Liver (tissue), 9 donors: Measurements from ENCODE around the gene CREB5. TPM values are rescaled to one million over a fixed set of nuclear protein-coding genes. Genes with fewer than 3 reads are reported as not detected.

Experiments
- DNase-seq: peaks from one replicate; pipeline ENCODE4 v3.0.0-alpha.2; 2017; ENCODE audit warnings: low spot score
- H3K27ac ChIP-seq, 2 donors: one replicate each; pipeline ENCODE4 v1.7.0; 2013; ENCODE audit warnings: inconsistent platforms in 2 of 2, low read length in 2 of 2, control low read depth in 1 of 2, low read depth in 1 of 2, mild to moderate bottlenecking in 1 of 2
- H3K27me3 ChIP-seq, 4 donors: one replicate each; pipeline versions ENCODE4 v1.6.1 to v1.7.0; 2013; ENCODE audit warnings: low read length in 3 of 4, inconsistent platforms in 1 of 4, mild to moderate bottlenecking in 1 of 4, moderate library complexity in 1 of 4; ENCODE audit not compliant: control insufficient read depth in 4 of 4, insufficient read depth in 4 of 4
- H3K36me3 ChIP-seq, 4 donors: one replicate each; pipeline versions ENCODE4 v1.6.1 to v1.7.0; 2013; ENCODE audit warnings: low read length in 3 of 4, mild to moderate bottlenecking in 3 of 4, low read depth in 1 of 4, moderate library complexity in 1 of 4; ENCODE audit not compliant: control insufficient read depth in 4 of 4, insufficient read depth in 3 of 4
- H3K4me1 ChIP-seq, 4 donors: one replicate each; pipeline versions ENCODE4 v1.6.1 to v1.7.0; 2013; ENCODE audit warnings: low read length in 3 of 4, mild to moderate bottlenecking in 3 of 4, moderate library complexity in 1 of 4; ENCODE audit not compliant: control insufficient read depth in 4 of 4, insufficient read depth in 4 of 4
- H3K4me3 ChIP-seq, 3 donors: one replicate each; pipeline versions ENCODE4 v1.6.1 to v1.7.0; 2013; ENCODE audit warnings: low read length in 3 of 3, control low read depth in 1 of 3, low read depth in 1 of 3, mild to moderate bottlenecking in 1 of 3
- H3K9ac ChIP-seq, 2 donors: one replicate each; pipeline ENCODE4 v1.7.0; 2013; ENCODE audit warnings: low read length in 2 of 2, mild to moderate bottlenecking in 2 of 2, moderate library complexity in 2 of 2, control low read depth in 1 of 2, low read depth in 1 of 2
- H3K9me3 ChIP-seq, 4 donors: one replicate each; pipeline versions ENCODE4 v1.6.1 to v1.7.0; 2013; ENCODE audit warnings: low read length in 3 of 4; ENCODE audit not compliant: control insufficient read depth in 4 of 4
- EGR1 ChIP-seq, 2 donors: IDR thresholded peaks; 2 replicates each; pipeline ENCODE4 v1.6.1; 2016 to 2018; ENCODE audit warnings: antibody characterized with exemption in 2 of 2, low read depth in 2 of 2
- FOXA1 ChIP-seq: IDR thresholded peaks from 2 replicates; pipeline ENCODE4 v1.6.1; 2016; ENCODE audit warnings: antibody characterized with exemption
- FOXA2 ChIP-seq: IDR thresholded peaks from 2 replicates; pipeline ENCODE4 v1.6.1; 2016; ENCODE audit warnings: antibody characterized with exemption
- GABPA ChIP-seq, 2 donors: IDR thresholded peaks in 1 of 2; conservative IDR thresholded peaks in 1 of 2; 2 replicates each; pipeline ENCODE4 v1.6.1; 2016; ENCODE audit warnings: antibody characterized with exemption in 2 of 2, mild to moderate bottlenecking in 1 of 2, moderate library complexity in 1 of 2
- HNF4A ChIP-seq, 2 donors: conservative IDR thresholded peaks; 2 replicates each; pipeline ENCODE4 v1.6.1; 2016; ENCODE audit warnings: antibody characterized with exemption in 2 of 2, mild to moderate bottlenecking in 2 of 2
- HNF4G ChIP-seq: IDR thresholded peaks from 2 replicates; pipeline ENCODE4 v1.6.1; 2016; ENCODE audit warnings: antibody characterized with exemption
- JUND ChIP-seq, 2 donors: IDR thresholded peaks; 2 replicates each; pipeline ENCODE4 v1.6.1; 2016; ENCODE audit warnings: antibody characterized with exemption in 2 of 2
- NR2F2 ChIP-seq: IDR thresholded peaks from 2 replicates; pipeline ENCODE4 v1.6.1; 2016; ENCODE audit warnings: antibody characterized with exemption
- RAD21 ChIP-seq, 2 donors: IDR thresholded peaks; 2 replicates each; pipeline ENCODE4 v1.6.1; 2016; ENCODE audit warnings: antibody characterized with exemption in 2 of 2, mild to moderate bottlenecking in 2 of 2
- RXRA ChIP-seq, 2 donors: IDR thresholded peaks; 2 replicates each; pipeline ENCODE4 v1.6.1; 2017 to 2018; ENCODE audit warnings: antibody characterized with exemption in 2 of 2, mild to moderate bottlenecking in 1 of 2
- SP1 ChIP-seq: IDR thresholded peaks from 2 replicates; pipeline ENCODE4 v1.6.1; 2018; ENCODE audit warnings: antibody characterized with exemption, mild to moderate bottlenecking
- TAF1 ChIP-seq: conservative IDR thresholded peaks from 2 replicates; pipeline ENCODE4 v1.6.1; 2016; ENCODE audit warnings: antibody characterized with exemption, mild to moderate bottlenecking
- YY1 ChIP-seq: IDR thresholded peaks from 2 replicates; pipeline ENCODE4 v1.6.1; 2016; ENCODE audit warnings: antibody characterized with exemption, mild to moderate bottlenecking
- WGBS: extraction: QIAGEN DNeasy Blood & Tissue Kit; methylation state at CpG from one replicate; pipeline ENCODE4 v1.1.7; 2013; 5-methylcytosine and 5-hydroxymethylcytosine counted together
- polyA plus RNA-seq, 2 donors: library from polyadenylated mRNA; stranded (reverse) in 1 of 2; unstranded in 1 of 2; fragments of 200-250 nt in 1 of 2; fragments of >200 nt in 1 of 2; fragmentation: Nextera tagmentation in 1 of 2; extraction: Ambion mirVana in 1 of 2; gene quantifications; one replicate each; pipeline versions ENCODE4 v1.2.1 to v1.2.3, GENCODE V29; 2013 to 2015
- total RNA-seq, 2 donors: library from RNA; depleted of rRNA; stranded (reverse); fragments of >200 nt; gene quantifications; one replicate each; pipeline ENCODE4 v1.2.3, GENCODE V29; 2014
- TF ChIP-seq, protein P1 (sequence below): IDR thresholded peaks from 2 replicates; pipeline ENCODE4 v1.6.1; 2016; ENCODE audit warnings: antibody characterized with exemption
- TF ChIP-seq, protein P2 (sequence below): IDR thresholded peaks from 2 replicates; pipeline ENCODE4 v1.6.1; 2016; ENCODE audit warnings: antibody characterized with exemption, mild to moderate bottlenecking
- TF ChIP-seq, protein P3 (sequence below): IDR thresholded peaks from 2 replicates; pipeline ENCODE4 v1.6.1; 2016; ENCODE audit warnings: antibody characterized with exemption
- TF ChIP-seq, protein P4 (sequence below): IDR thresholded peaks from 2 replicates; pipeline ENCODE4 v1.6.1; 2016; ENCODE audit warnings: antibody characterized with exemption
- TF ChIP-seq, protein P5 (sequence below): fragments of 150-350 bp; IDR thresholded peaks from 2 replicates; pipeline ENCODE4 v1.5.1; 2017; ENCODE audit warnings: improper control_type of control experiment, low read depth, low read length; ENCODE audit not compliant: missing input control
- donor health status: healthy.
- donor health status: healthy.
- donor health status: healthy.
- donor health status: healthy.
- donor health status: healthy.

The CREB5 gene
- total and polyA plus RNA-seq, 4 donors, result 0.25 to 0.92 (median 0.67) TPM

DNA sequence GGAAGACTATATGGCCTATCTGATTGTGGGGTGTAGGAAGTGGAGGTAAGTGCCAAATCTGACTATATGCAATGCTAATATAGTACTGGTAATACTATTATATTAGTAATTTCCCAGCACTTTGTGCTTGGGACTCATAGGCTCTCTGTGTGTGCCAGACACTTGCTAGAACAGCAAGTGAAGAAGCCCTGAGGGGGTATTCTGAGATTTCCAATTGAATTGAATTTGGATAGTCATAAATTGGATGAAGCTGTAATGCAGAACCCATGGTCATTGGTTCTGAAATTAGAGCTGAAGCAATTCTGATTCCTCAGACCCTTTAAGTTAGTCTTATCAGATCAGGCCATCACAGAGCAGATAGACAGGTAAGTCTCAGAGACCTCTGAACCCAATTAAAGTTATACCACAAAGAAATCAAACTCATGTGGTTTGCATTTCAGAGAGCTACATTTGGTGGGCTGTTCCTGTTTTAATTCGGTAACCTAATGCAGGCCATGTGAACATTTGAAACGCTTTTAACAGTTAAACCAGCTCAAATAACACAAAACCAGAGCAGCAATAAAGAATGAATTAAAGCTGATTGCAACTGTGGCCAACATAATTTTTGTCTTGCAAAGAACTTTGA, 179.5 kb downstream of the CREB5 start:
- no peak overlapping the region for H3K4me3 ChIP-seq
- H3K27ac ChIP-seq, result no peak overlapping the region
- H3K4me1 ChIP-seq, result no peaks in the 10 kb centered on the region
- DNase-seq, result no peak
- TF ChIP-seq HNF4G, result no peak
- peaks cover 0 to 11% (median 0%) of the 10 kb centered on the region in 4 donors for H3K27me3 ChIP-seq
- H3K36me3 ChIP-seq, result no peaks in the 10 kb centered on the region
- no peak overlapping the region for H3K9ac ChIP-seq
- no peaks in the 10 kb centered on the region for H3K9me3 ChIP-seq
- WGBS, result 87% methylated on average over 2 of the region's 2 CpGs

DNA sequence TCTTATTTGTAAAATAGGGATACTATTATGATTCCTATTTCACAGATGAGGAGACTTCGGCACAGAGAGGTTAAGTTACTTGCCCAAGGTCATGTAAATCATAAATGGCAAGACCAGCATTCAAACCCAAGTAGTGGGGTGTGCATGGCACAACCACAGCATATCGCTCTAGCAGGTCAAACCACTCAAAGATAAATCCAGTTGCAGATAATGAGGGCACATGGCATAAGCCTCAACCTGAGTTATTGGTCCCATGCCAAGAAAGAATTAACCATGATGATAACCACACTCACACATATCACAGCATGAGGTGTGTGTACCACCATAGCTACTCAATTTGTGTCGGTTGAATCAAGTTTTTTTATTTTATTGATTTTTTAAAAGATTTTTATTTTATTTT, 180.5 kb downstream of the CREB5 start:
- WGBS, result 92% methylated on average over 3 of the region's 3 CpGs
- no peak for TF ChIP-seq GABPA (IDR thresholded peaks at IDR 0.05 in 1 of 2, conservative IDR thresholded peaks at IDR 0.05 in 1 of 2)
- no peak for TF ChIP-seq RAD21 (IDR thresholded peaks at IDR 0.05)
- no peak for TF ChIP-seq JUND (IDR thresholded peaks at IDR 0.05)
- TF ChIP-seq, protein P1, sequence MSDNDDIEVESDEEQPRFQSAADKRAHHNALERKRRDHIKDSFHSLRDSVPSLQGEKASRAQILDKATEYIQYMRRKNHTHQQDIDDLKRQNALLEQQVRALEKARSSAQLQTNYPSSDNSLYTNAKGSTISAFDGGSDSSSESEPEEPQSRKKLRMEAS, result no peak
- no peak for TF ChIP-seq NR2F2
- no peak for TF ChIP-seq FOXA1
- TF ChIP-seq, protein P2, sequence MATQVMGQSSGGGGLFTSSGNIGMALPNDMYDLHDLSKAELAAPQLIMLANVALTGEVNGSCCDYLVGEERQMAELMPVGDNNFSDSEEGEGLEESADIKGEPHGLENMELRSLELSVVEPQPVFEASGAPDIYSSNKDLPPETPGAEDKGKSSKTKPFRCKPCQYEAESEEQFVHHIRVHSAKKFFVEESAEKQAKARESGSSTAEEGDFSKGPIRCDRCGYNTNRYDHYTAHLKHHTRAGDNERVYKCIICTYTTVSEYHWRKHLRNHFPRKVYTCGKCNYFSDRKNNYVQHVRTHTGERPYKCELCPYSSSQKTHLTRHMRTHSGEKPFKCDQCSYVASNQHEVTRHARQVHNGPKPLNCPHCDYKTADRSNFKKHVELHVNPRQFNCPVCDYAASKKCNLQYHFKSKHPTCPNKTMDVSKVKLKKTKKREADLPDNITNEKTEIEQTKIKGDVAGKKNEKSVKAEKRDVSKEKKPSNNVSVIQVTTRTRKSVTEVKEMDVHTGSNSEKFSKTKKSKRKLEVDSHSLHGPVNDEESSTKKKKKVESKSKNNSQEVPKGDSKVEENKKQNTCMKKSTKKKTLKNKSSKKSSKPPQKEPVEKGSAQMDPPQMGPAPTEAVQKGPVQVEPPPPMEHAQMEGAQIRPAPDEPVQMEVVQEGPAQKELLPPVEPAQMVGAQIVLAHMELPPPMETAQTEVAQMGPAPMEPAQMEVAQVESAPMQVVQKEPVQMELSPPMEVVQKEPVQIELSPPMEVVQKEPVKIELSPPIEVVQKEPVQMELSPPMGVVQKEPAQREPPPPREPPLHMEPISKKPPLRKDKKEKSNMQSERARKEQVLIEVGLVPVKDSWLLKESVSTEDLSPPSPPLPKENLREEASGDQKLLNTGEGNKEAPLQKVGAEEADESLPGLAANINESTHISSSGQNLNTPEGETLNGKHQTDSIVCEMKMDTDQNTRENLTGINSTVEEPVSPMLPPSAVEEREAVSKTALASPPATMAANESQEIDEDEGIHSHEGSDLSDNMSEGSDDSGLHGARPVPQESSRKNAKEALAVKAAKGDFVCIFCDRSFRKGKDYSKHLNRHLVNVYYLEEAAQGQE, result no peak
- no peak for TF ChIP-seq HNF4A (conservative IDR thresholded peaks at IDR 0.05)
- TF ChIP-seq HNF4G, result no peak
- no peak for TF ChIP-seq RXRA (IDR thresholded peaks at IDR 0.05)
- TF ChIP-seq, protein P3, sequence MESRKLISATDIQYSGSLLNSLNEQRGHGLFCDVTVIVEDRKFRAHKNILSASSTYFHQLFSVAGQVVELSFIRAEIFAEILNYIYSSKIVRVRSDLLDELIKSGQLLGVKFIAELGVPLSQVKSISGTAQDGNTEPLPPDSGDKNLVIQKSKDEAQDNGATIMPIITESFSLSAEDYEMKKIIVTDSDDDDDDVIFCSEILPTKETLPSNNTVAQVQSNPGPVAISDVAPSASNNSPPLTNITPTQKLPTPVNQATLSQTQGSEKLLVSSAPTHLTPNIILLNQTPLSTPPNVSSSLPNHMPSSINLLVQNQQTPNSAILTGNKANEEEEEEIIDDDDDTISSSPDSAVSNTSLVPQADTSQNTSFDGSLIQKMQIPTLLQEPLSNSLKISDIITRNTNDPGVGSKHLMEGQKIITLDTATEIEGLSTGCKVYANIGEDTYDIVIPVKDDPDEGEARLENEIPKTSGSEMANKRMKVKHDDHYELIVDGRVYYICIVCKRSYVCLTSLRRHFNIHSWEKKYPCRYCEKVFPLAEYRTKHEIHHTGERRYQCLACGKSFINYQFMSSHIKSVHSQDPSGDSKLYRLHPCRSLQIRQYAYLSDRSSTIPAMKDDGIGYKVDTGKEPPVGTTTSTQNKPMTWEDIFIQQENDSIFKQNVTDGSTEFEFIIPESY, result no peak
- no peak for TF ChIP-seq YY1
- TF ChIP-seq TAF1, result no peak
- TF ChIP-seq, protein P4, sequence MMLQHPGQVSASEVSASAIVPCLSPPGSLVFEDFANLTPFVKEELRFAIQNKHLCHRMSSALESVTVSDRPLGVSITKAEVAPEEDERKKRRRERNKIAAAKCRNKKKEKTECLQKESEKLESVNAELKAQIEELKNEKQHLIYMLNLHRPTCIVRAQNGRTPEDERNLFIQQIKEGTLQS, result no peak
- no peak for TF ChIP-seq EGR1 (IDR thresholded peaks at IDR 0.05; ENCODE audit: low read depth in 2 of 2)
- no peak for TF ChIP-seq SP1
- TF ChIP-seq, protein P5, sequence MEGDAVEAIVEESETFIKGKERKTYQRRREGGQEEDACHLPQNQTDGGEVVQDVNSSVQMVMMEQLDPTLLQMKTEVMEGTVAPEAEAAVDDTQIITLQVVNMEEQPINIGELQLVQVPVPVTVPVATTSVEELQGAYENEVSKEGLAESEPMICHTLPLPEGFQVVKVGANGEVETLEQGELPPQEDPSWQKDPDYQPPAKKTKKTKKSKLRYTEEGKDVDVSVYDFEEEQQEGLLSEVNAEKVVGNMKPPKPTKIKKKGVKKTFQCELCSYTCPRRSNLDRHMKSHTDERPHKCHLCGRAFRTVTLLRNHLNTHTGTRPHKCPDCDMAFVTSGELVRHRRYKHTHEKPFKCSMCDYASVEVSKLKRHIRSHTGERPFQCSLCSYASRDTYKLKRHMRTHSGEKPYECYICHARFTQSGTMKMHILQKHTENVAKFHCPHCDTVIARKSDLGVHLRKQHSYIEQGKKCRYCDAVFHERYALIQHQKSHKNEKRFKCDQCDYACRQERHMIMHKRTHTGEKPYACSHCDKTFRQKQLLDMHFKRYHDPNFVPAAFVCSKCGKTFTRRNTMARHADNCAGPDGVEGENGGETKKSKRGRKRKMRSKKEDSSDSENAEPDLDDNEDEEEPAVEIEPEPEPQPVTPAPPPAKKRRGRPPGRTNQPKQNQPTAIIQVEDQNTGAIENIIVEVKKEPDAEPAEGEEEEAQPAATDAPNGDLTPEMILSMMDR, result no peak
- TF ChIP-seq FOXA2, result no peak
- H3K9ac ChIP-seq, result no peak overlapping the region
- no peaks in the 10 kb centered on the region for H3K4me1 ChIP-seq
- H3K4me3 ChIP-seq, result no peak overlapping the region
- no peak overlapping the region for H3K27ac ChIP-seq
- H3K27me3 ChIP-seq, result peaks cover 0 to 11% (median 0%) of the 10 kb centered on the region in 4 donors
- no peak for DNase-seq
- no peaks in the 10 kb centered on the region for H3K9me3 ChIP-seq
- no peaks in the 10 kb centered on the region for H3K36me3 ChIP-seq
